ENCODE measurements around the gene UBL7.

GRCh38 chr15:74499366-74499765 is 38.4 kb upstream of the UBL7 start:
- no peak for TF ChIP-seq CTCF (IDR thresholded peaks at IDR 0.05)
- TF ChIP-seq POLR2A (IDR thresholded peaks at IDR 0.05): no peak
